B cell (primary cell): Measurements from ENCODE around the gene NCL. TPM values are rescaled to one million over a fixed set of nuclear protein-coding genes. Genes with fewer than 3 reads are reported as not detected.

Experiments
- ATAC-seq: fragments of 200-7000 bp; cut with Tn5 transposase; one replicate; pipeline ENCODE4 v1.10.0; 2021; ENCODE audit warnings: low read depth, mild to moderate bottlenecking, moderate number of reproducible peaks, moderate library complexity
- CTCF ChIA-PET: fragments of 350-600 bp; sonication (Branson Sonifier 250); formaldehyde crosslinking; loops from one replicate; lab custom pipeline; 2021; ENCODE audit warnings: antibody characterized with exemption, inconsistent platforms; lab: Charles Lee
- POLR2A ChIA-PET: fragments of 350-600 bp; sonication (Branson Sonifier 250); formaldehyde crosslinking; loops from one replicate; lab custom pipeline; 2021; ENCODE audit warnings: antibody characterized with exemption; lab: Charles Lee
- DNase-seq: peaks from one replicate; pipeline ENCODE4 v3.0.0; 2013
- H2AFZ ChIP-seq: 2 replicates; pipeline ENCODE4 v1.6.1; 2012; ENCODE audit warnings: mild to moderate bottlenecking, low read depth, low read length; ENCODE audit not compliant: insufficient read depth, poor library complexity, severe bottlenecking
- H3K27ac ChIP-seq, 2 donors: 1 replicate in 1 of 2; 2 replicates in 1 of 2; pipeline ENCODE4 v1.5.1; 2012 to 2013; ENCODE audit warnings: low read length in 2 of 2, mild to moderate bottlenecking in 2 of 2, moderate library complexity in 1 of 2
- H3K27me3 ChIP-seq, 4 experiments: fragments of 200-600 bp in 1 of 4; sonication (generic) in 1 of 4; replicated peaks in 1 of 4; 1 replicate in 2 of 4; 2 replicates in 2 of 4; pipeline versions ENCODE4 v1.6.1 to v1.7.0; 2013 to 2016; ENCODE audit warnings: low read length in 3 of 4, mild to moderate bottlenecking in 2 of 4, mixed read lengths in 1 of 4, moderate library complexity in 1 of 4; ENCODE audit not compliant: insufficient read depth in 4 of 4, control insufficient read depth in 3 of 4; ENCODE audit errors: control extremely low read depth in 1 of 4
- H3K36me3 ChIP-seq, 2 experiments: replicated peaks in 1 of 2; 1 replicate in 1 of 2; 2 replicates in 1 of 2; pipeline versions ENCODE4 v1.6.1 to v1.7.1; 2013; ENCODE audit warnings: low read length in 1 of 2; ENCODE audit not compliant: insufficient read depth in 2 of 2, control insufficient read depth in 1 of 2; ENCODE audit errors: control extremely low read depth in 1 of 2, extremely low read depth in 1 of 2
- H3K4me1 ChIP-seq, 2 donors: fragments of 200-600 bp in 1 of 2; sonication (generic) in 1 of 2; 1 replicate in 1 of 2; 2 replicates in 1 of 2; pipeline versions ENCODE4 v1.5.1 to v1.6.1; 2013 to 2017; ENCODE audit warnings: low read length in 2 of 2; ENCODE audit not compliant: control insufficient read depth in 2 of 2, insufficient read depth in 2 of 2
- H3K4me2 ChIP-seq: replicated peaks from 2 replicates; pipeline ENCODE3; 2012; ENCODE audit warnings: mild to moderate bottlenecking, low read depth, low read length; ENCODE audit not compliant: poor library complexity, severe bottlenecking
- H3K4me3 ChIP-seq, 5 experiments: fragments of 200-600 bp in 1 of 5; sonication (generic) in 1 of 5; 1 replicate in 3 of 5; 2 replicates in 2 of 5; pipeline versions ENCODE4 v1.5.1 to v1.7.0; 2011 to 2016; ENCODE audit warnings: low read length in 4 of 5, mild to moderate bottlenecking in 4 of 5, low read depth in 2 of 5, control low read depth in 1 of 5, moderate library complexity in 1 of 5; ENCODE audit not compliant: insufficient read depth in 1 of 5; ENCODE audit errors: control extremely low read depth in 1 of 5, extremely low read depth in 1 of 5
- H3K79me2 ChIP-seq: fragments of 200-600 bp; sonication (generic); one replicate; pipeline ENCODE4 v1.6.0; 2016; ENCODE audit warnings: low read length; ENCODE audit not compliant: control insufficient read depth, insufficient read depth
- H3K9ac ChIP-seq: fragments of 200-600 bp; sonication (generic); 2 replicates; pipeline ENCODE4 v1.6.1; 2017; ENCODE audit warnings: mild to moderate bottlenecking, low read length, moderate library complexity
- H3K9me3 ChIP-seq, 3 donors: one replicate each; pipeline versions ENCODE4 v1.6.1 to v1.7.1; 2013; ENCODE audit warnings: low read length in 2 of 3; ENCODE audit not compliant: control insufficient read depth in 2 of 3, insufficient read depth in 1 of 3; ENCODE audit errors: control extremely low read depth in 1 of 3
- H4K20me1 ChIP-seq: 2 replicates; pipeline ENCODE4 v1.6.0; 2012; ENCODE audit warnings: mild to moderate bottlenecking, low read length; ENCODE audit not compliant: insufficient read depth, control insufficient read depth, poor library complexity, severe bottlenecking
- H3K27ac Mint-ChIP-seq: one replicate; pipeline ENCODE4 v1.8.0; 2021; ENCODE audit warnings: mixed read lengths
- H3K27me3 Mint-ChIP-seq: one replicate; pipeline ENCODE4 v1.8.0; 2021; ENCODE audit warnings: mixed read lengths
- H3K4me1 Mint-ChIP-seq: one replicate; pipeline ENCODE4 v1.8.0; 2021; ENCODE audit warnings: mixed read lengths
- H3K4me3 Mint-ChIP-seq: one replicate; pipeline ENCODE4 v1.8.0; 2021; ENCODE audit warnings: mixed read lengths
- H3K9me3 Mint-ChIP-seq: one replicate; pipeline ENCODE4 v1.8.0; 2022; ENCODE audit warnings: mixed read lengths; ENCODE audit not compliant: insufficient read depth
- EZH2 ChIP-seq: IDR thresholded peaks from 2 replicates; pipeline ENCODE4 v1.6.1; 2012; ENCODE audit warnings: borderline replicate concordance, low read depth, mild to moderate bottlenecking, moderate library complexity, low read length; ENCODE audit not compliant: insufficient read depth, poor library complexity, severe bottlenecking
- whole genome bisulfite sequencing: methylation state at CpG from one replicate; pipeline ENCODE4 v1.1.5; 2013; ENCODE audit warnings: missing lambda C conversion rate; ENCODE audit not compliant: insufficient coverage; 5-methylcytosine and 5-hydroxymethylcytosine counted together
- intact Hi-C: fragments of 100-400 bp; cut with micrococcal nuclease; formaldehyde crosslinking; loops from one replicate; pipeline ENCODE4 v1.10.0; 2022
- polyA plus RNA-seq: library from polyadenylated mRNA; depleted of rRNA; stranded (reverse); fragments of >200 nt; gene quantifications from 2 replicates; pipeline ENCODE4 v1.2.3, GENCODE V29; 2012
- total RNA-seq, 2 donors: library from RNA; stranded (reverse); fragments of 120-200 nt in 1 of 2; gene quantifications; 1 replicate in 1 of 2; 2 replicates in 1 of 2; pipeline versions ENCODE4 v1.2.3 to v1.2.4, GENCODE V29; 2013 to 2022
- TF ChIP-seq, protein P1 (sequence below): fragments of 200-600 bp; IDR thresholded peaks from one replicate; pipeline ENCODE4 v1.8.0; 2022; ENCODE audit warnings: antibody characterized with exemption, mild to moderate bottlenecking

The NCL gene
- total and polyA plus RNA-seq, 2 donors (not counting 1 experiment from before 2014, with no cell fraction given): 25.8 to 439 TPM

DNA sequence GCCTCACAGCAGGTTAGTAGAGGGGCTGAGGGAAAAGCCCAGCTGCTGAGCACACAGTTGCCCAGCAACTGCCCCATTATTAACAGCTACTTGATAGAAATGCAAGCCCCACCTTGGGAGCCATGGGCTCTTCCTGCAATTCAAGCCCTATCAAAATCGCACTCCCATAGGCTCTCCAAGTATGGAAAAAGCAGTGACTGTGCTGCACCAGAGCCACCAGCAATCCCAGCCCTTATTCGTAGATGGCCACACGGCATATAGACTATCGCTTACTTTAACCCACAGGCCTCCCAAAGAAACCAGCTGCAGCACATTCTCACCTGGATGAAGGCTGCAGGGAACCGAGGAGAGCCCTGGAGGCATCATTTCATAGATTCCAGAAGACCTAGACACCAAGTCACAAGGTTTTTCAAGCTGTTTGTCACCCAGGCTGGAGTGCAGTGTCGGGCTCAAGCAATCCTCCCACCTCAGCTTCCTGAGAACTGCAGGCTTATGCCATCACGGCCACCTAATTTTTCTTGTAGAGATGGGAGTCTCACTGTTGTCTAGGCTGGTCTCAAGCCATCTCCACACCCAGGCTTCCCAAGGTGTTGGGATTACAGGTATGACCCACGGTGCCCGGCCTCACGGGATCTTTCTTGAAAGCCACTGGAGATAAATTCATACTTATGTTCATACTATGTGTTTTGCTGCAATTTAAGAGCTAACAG lies 11.3 kb downstream of the NCL start:
- Mint-ChIP-seq H3K27ac (no peak overlapping the region), H3K9me3 (no peaks in the 10 kb centered on the region), H3K4me1 (peaks cover 5% of the 10 kb centered on the region), H3K27me3 (no peaks in the 10 kb centered on the region), H3K4me3 (no peak overlapping the region)
- POLR2A ChIA-PET: interaction anchor here (0.6 to 3.7 kb wide), 2 partner anchors 11 to 309 kb away, joined by 14 to 17 read pairs; partner anchors contain the start of gene NCL
- H3K36me3 ChIP-seq: peaks cover 7 to 59% of the 10 kb centered on the region in 2 experiments
- 93% methylated on average over 6 of the region's 10 CpGs for WGBS
- H3K27me3 ChIP-seq: no peaks in the 10 kb centered on the region
- no peak for TF ChIP-seq EZH2
- TF ChIP-seq, protein P1, sequence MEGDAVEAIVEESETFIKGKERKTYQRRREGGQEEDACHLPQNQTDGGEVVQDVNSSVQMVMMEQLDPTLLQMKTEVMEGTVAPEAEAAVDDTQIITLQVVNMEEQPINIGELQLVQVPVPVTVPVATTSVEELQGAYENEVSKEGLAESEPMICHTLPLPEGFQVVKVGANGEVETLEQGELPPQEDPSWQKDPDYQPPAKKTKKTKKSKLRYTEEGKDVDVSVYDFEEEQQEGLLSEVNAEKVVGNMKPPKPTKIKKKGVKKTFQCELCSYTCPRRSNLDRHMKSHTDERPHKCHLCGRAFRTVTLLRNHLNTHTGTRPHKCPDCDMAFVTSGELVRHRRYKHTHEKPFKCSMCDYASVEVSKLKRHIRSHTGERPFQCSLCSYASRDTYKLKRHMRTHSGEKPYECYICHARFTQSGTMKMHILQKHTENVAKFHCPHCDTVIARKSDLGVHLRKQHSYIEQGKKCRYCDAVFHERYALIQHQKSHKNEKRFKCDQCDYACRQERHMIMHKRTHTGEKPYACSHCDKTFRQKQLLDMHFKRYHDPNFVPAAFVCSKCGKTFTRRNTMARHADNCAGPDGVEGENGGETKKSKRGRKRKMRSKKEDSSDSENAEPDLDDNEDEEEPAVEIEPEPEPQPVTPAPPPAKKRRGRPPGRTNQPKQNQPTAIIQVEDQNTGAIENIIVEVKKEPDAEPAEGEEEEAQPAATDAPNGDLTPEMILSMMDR: no peak
- H3K27ac ChIP-seq: no peak overlapping the region
- intact Hi-C loops: loop anchor here (1.0 to 5.0 kb wide), 5 partner anchors 11 to 349 kb away; partner anchors contain the start of gene NCL
- H3K4me2 ChIP-seq: no peak overlapping the region
- no peaks in the 10 kb centered on the region for H3K79me2 ChIP-seq
- DNase-seq: no peak
- H3K9me3 ChIP-seq: no peaks in the 10 kb centered on the region
- no peak for ATAC-seq
- peaks cover 8% of the 10 kb centered on the region for H4K20me1 ChIP-seq
- H3K4me1 ChIP-seq: no peaks in the 10 kb centered on the region
- no peak overlapping the region for H3K9ac ChIP-seq
- no peak overlapping the region for H3K4me3 ChIP-seq
- CTCF ChIA-PET: interaction anchor here (0.6 to 6.1 kb wide), 15 partner anchors 11 to 851 kb away, joined by 3 to 104 read pairs (median 7); partner anchors contain the start of gene NCL
- H2AFZ ChIP-seq: no peak overlapping the region

DNA sequence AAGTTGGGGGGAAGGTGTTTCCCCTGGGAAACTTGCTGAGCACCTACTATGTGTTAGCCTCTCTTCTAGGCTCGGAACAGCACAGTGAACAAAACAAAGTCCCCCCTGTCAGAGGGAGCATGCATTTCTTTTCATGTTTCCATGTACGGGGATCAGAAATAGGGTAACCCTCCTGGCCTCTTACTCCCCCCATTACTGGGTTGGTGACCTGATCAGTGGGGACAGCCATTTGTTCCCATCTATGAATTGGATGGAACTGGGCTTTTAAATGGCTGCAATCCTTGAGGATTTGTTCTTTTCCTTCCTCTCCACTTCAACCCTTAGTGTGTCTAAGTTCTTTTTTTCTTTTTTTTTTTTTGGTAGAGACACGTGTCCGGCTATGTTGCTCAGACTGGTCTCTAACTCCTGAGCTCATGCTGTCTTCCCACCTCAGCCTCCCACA lies 13.7 kb downstream of the NCL start:
- H3K27ac Mint-ChIP-seq: no peak overlapping the region

More for the DNA sequence above, 13.7 kb downstream of the NCL start:
- H3K4me3 Mint-ChIP-seq: no peak overlapping the region
- Histone ChIP-seq H4K20me1 (peaks cover 5% of the 10 kb centered on the region), H3K4me1 (no peaks in the 10 kb centered on the region), H3K27ac (no peak overlapping the region), H2AFZ (no peak overlapping the region), H3K4me2 (no peak overlapping the region), H3K9me3 (no peaks in the 10 kb centered on the region), H3K27me3 (no peaks in the 10 kb centered on the region), H3K79me2 (no peaks in the 10 kb centered on the region), H3K4me3 (no peak overlapping the region), H3K9ac (no peak overlapping the region), H3K36me3 (peaks cover 0 to 35% of the 10 kb centered on the region in 2 experiments)
- peaks cover 5% of the 10 kb centered on the region for H3K4me1 Mint-ChIP-seq
- ChIA-PET CTCF (interaction anchor here (0.6 to 6.1 kb wide), 10 partner anchors 32 to 1123 kb away, joined by 3 to 104 read pairs (median 4); no protein-coding TSS in a partner anchor), POLR2A (no interaction called here)
- no peaks in the 10 kb centered on the region for H3K9me3 Mint-ChIP-seq
- no peak for DNase-seq
- intact Hi-C loops: loop anchor here (5.0 kb wide), 1 partner anchor 153 kb away; no protein-coding TSS in a partner anchor
- TF ChIP-seq, protein P1: no peak
- no peak for TF ChIP-seq EZH2
- no peaks in the 10 kb centered on the region for H3K27me3 Mint-ChIP-seq
- ATAC-seq: no peak
- 80% methylated on average over 1 of the region's 4 CpGs for WGBS
